GM23338 (cell line): ENCODE results near the gene TSPAN10. TPM values are rescaled to one million over a fixed set of nuclear protein-coding genes. Genes with fewer than 3 reads are reported as not detected.

Experiments used
- ATAC-seq: fragments of 200-7000 bp; cut with Tn5 transposase; 3 replicates; pipeline ENCODE4 v1.9.1; 2020
- DNase-seq: peaks from one replicate; pipeline ENCODE4 v3.0.0-alpha.2; 2015; ENCODE audit warnings: low spot score
- H2AFZ ChIP-seq: fragments of 200-600 bp; sonication (generic); 2 replicates; pipeline ENCODE4 v1.8.0; 2016; ENCODE audit warnings: antibody characterized with exemption, mild to moderate bottlenecking, moderate library complexity
- H3F3A ChIP-seq: fragments of 200-600 bp; sonication (generic); replicated peaks from 2 replicates; pipeline ENCODE4 v1.8.0; 2017; ENCODE audit warnings: antibody characterized with exemption, mixed run types, low read depth
- H3K27ac ChIP-seq: fragments of 200-600 bp; sonication (generic); 2 replicates; pipeline ENCODE4 v1.6.1; 2016; ENCODE audit warnings: low read depth
- H3K27me3 ChIP-seq: fragments of 200-600 bp; sonication (generic); 2 replicates; pipeline ENCODE4 v1.8.0; 2016; ENCODE audit warnings: mild to moderate bottlenecking, mixed run types, moderate library complexity; ENCODE audit not compliant: insufficient read depth
- H3K36me3 ChIP-seq: fragments of 200-600 bp; sonication (generic); 2 replicates; pipeline ENCODE4 v1.8.0; 2016; ENCODE audit warnings: mild to moderate bottlenecking; ENCODE audit not compliant: insufficient read depth
- H3K4me1 ChIP-seq: fragments of 200-600 bp; sonication (generic); 2 replicates; pipeline ENCODE4 v1.8.0; 2016; ENCODE audit warnings: mild to moderate bottlenecking, moderate library complexity; ENCODE audit not compliant: insufficient read depth
- H3K4me2 ChIP-seq: fragments of 200-600 bp; sonication (generic); 2 replicates; pipeline ENCODE4 v1.7.1; 2017; ENCODE audit warnings: mixed run types
- H3K4me3 ChIP-seq: fragments of 200-600 bp; sonication (generic); 2 replicates; pipeline ENCODE4 v1.6.1; 2016; ENCODE audit warnings: mixed run types
- H3K79me2 ChIP-seq: fragments of 200-600 bp; sonication (generic); replicated peaks from 2 replicates; pipeline ENCODE4 v1.8.0; 2017; ENCODE audit warnings: mild to moderate bottlenecking; ENCODE audit not compliant: insufficient read depth
- H3K9me2 ChIP-seq: fragments of 200-600 bp; sonication (generic); 2 replicates; pipeline ENCODE4 v1.8.0; 2017; ENCODE audit not compliant: insufficient read depth
- H4K20me1 ChIP-seq: fragments of 200-600 bp; sonication (generic); replicated peaks from 2 replicates; pipeline ENCODE4 v1.8.0; 2017; ENCODE audit warnings: mild to moderate bottlenecking; ENCODE audit not compliant: insufficient read depth
- H3K27ac Mint-ChIP-seq: 2 replicates; pipeline ENCODE4 v1.8.0; 2020; ENCODE audit warnings: inconsistent platforms, mild to moderate bottlenecking, moderate library complexity, mixed read lengths
- H3K27me3 Mint-ChIP-seq: 3 replicates; pipeline ENCODE4 v1.8.0; 2022; ENCODE audit warnings: low read depth, mild to moderate bottlenecking, moderate library complexity, mixed read lengths, inconsistent platforms; ENCODE audit not compliant: insufficient read depth, poor library complexity
- H3K36me3 Mint-ChIP-seq: 3 replicates; pipeline ENCODE4 v1.8.0; 2021; ENCODE audit warnings: low read depth, mild to moderate bottlenecking, inconsistent platforms, moderate library complexity, mixed read lengths
- H3K4me1 Mint-ChIP-seq: 3 replicates; pipeline ENCODE4 v1.8.0; 2020; ENCODE audit warnings: mild to moderate bottlenecking, inconsistent platforms, mixed read lengths
- H3K4me3 Mint-ChIP-seq: 3 replicates; pipeline ENCODE4 v1.8.0; 2021; ENCODE audit warnings: moderate library complexity, mild to moderate bottlenecking, inconsistent platforms, mixed read lengths
- H3K9me3 Mint-ChIP-seq: 3 replicates; pipeline ENCODE4 v1.8.0; 2020; ENCODE audit warnings: moderate library complexity, mild to moderate bottlenecking, inconsistent platforms, mixed read lengths
- CREB1 ChIP-seq: fragments of 250-450 bp; sonication (Bioruptor Pico); IDR thresholded peaks from 2 replicates; pipeline ENCODE4 v1.5.0; 2020; ENCODE audit warnings: low read depth, mild to moderate bottlenecking, moderate library complexity
- EZH2 ChIP-seq: fragments of 200-600 bp; sonication (generic); IDR thresholded peaks from one replicate; pipeline ENCODE4 v1.8.0; 2017; ENCODE audit warnings: antibody characterized with exemption, mild to moderate bottlenecking, low read depth; ENCODE audit not compliant: unreplicated experiment
- POLR2AphosphoS5 ChIP-seq: IDR thresholded peaks from 2 replicates; pipeline ENCODE4 v1.6.1; 2016; ENCODE audit warnings: antibody characterized with exemption, low read depth
- STAT1 ChIP-seq: IDR thresholded peaks from one replicate; pipeline ENCODE4 v1.6.1; 2016; ENCODE audit warnings: antibody characterized with exemption; ENCODE audit not compliant: unreplicated experiment
- ZNF114 ChIP-seq: fragments of 250-450 bp; sonication (Bioruptor Pico); IDR thresholded peaks from 2 replicates; pipeline ENCODE4 v1.5.0; 2020; ENCODE audit warnings: mild to moderate bottlenecking, moderate library complexity
- ZNF331 ChIP-seq: fragments of 250-450 bp; sonication (Bioruptor Pico); IDR thresholded peaks from 2 replicates; pipeline ENCODE4 v1.5.0; 2020; ENCODE audit warnings: low read depth, mild to moderate bottlenecking, moderate library complexity
- ZNF462 ChIP-seq: fragments of 250-450 bp; sonication (Bioruptor Pico); IDR thresholded peaks from 2 replicates; pipeline ENCODE4 v1.5.0; 2020; ENCODE audit warnings: mild to moderate bottlenecking, moderate library complexity
- polyA plus RNA-seq: library from polyadenylated mRNA; unstranded; fragments of >200 nt; fragmentation: Nextera tagmentation; extraction: Ambion mirVana; gene quantifications from 2 replicates; pipeline ENCODE4 v1.2.1, GENCODE V29; 2016
- total RNA-seq: library from RNA; depleted of rRNA; stranded (reverse); fragments of >200 nt; shearing (Covaris generic); gene quantifications from 2 replicates; pipeline ENCODE4 v1.2.3, GENCODE V29; 2014

TSPAN10 gene
- total and polyA plus RNA-seq, 2 experiments from 2014 or later = 0.66 to 1.2 TPM

GRCh38 chr17:81687770-81688541 lies 51.0 kb downstream of the TSPAN10 start:
- H3K9me3 Mint-ChIP-seq = no peaks in the 10 kb centered on the region; the same call in 2 of the 3 replicates
- H3K4me1 Mint-ChIP-seq = peaks cover 7% of the 10 kb centered on the region
- H4K20me1 ChIP-seq = peaks cover 8% of the 10 kb centered on the region; the same call in 1 of the 2 replicates
- no peak overlapping the region; the same call in 2 of the 3 replicates for H3K4me3 Mint-ChIP-seq
- peaks cover 16% of the 10 kb centered on the region for H3F3A ChIP-seq
- TF ChIP-seq ZNF462 (CRISPR knock-in tag) (no peak), ZNF114 (CRISPR knock-in tag) (no peak), CREB1 (CRISPR knock-in tag) (no peak)
- H3K4me3 ChIP-seq = no peak overlapping the region
- H2AFZ ChIP-seq = no peak overlapping the region
- H3K4me2 ChIP-seq = no peak overlapping the region
- no peak for DNase-seq
- H3K79me2 ChIP-seq = peaks cover 25% of the 10 kb centered on the region
- no peak overlapping the region for H3K27ac ChIP-seq
- ATAC-seq = no peak
- H3K4me1 ChIP-seq = peaks cover 6% of the 10 kb centered on the region; the same call in 1 of the 2 replicates
- H3K27me3 Mint-ChIP-seq = peaks cover 18% of the 10 kb centered on the region
- H3K36me3 ChIP-seq = no peaks in the 10 kb centered on the region
- no peaks in the 10 kb centered on the region for H3K27me3 ChIP-seq
- no peaks in the 10 kb centered on the region for H3K9me2 ChIP-seq
- peaks cover 52% of the 10 kb centered on the region for H3K36me3 Mint-ChIP-seq
- H3K27ac Mint-ChIP-seq = no peak overlapping the region

- Mint-ChIP-seq H3K27me3 (peaks cover 17% of the 10 kb centered on the region), H3K4me1 (peaks cover 7% of the 10 kb centered on the region), H3K27ac (no peak overlapping the region), H3K4me3 (no peak overlapping the region; the same call in 2 of the 3 replicates), H3K9me3 (no peaks in the 10 kb centered on the region; the same call in 2 of the 3 replicates), H3K36me3 (peaks cover 52% of the 10 kb centered on the region)
- H3K4me1 ChIP-seq = peaks cover 6% of the 10 kb centered on the region; the same call in 1 of the 2 replicates
- H4K20me1 ChIP-seq = peaks cover 8% of the 10 kb centered on the region; the same call in 1 of the 2 replicates
- H3K27me3 ChIP-seq = no peaks in the 10 kb centered on the region
- no peak overlapping the region for H3K4me3 ChIP-seq
- TF ChIP-seq EZH2 = no peak
- no peak for TF ChIP-seq ZNF331
- TF ChIP-seq POLR2AphosphoS5 = no peak
- TF ChIP-seq CREB1 (CRISPR knock-in tag) = no peak
- TF ChIP-seq STAT1 = no peak
- H3K9me2 ChIP-seq = no peaks in the 10 kb centered on the region
- H3K36me3 ChIP-seq = no peaks in the 10 kb centered on the region
- H3K79me2 ChIP-seq = peaks cover 21% of the 10 kb centered on the region
- H3K4me2 ChIP-seq = no peak overlapping the region
- no peak overlapping the region for H2AFZ ChIP-seq
- DNase-seq (no peak), ATAC-seq (no peak)
- H3F3A ChIP-seq = peaks cover 16% of the 10 kb centered on the region
- no peak overlapping the region for H3K27ac ChIP-seq
These were observed 51.6 kb downstream of the TSPAN10 start for GRCh38 chr17:81688616-81689015.
